ENCODE measurements around the gene ST8SIA4. TPM values are rescaled to one million over a fixed set of nuclear protein-coding genes. Genes with fewer than 3 reads are reported as not detected.

The ST8SIA4 gene
- total and polyA plus RNA-seq, 2 donors (not counting 3 experiments of a cell fraction or from before 2014, with no cell fraction given), result 4.5 to 25.0 TPM

- H3K9ac ChIP-seq (replicated peaks; ENCODE audit: extremely low read depth, insufficient read depth, low read length), result no peak overlapping the region
- H3K9me3 ChIP-seq (replicated peaks; ENCODE audit: control insufficient read depth, insufficient read depth, low read length), result no peaks in the 10 kb centered on the region
- H3K79me2 ChIP-seq (ENCODE audit: control insufficient read depth, insufficient read depth, low read length), result no peaks in the 10 kb centered on the region
- peak; percentile 80 for DNase-seq (ENCODE audit: low read depth, low spot score)
- FAIRE-seq, result peak; percentile 79
- peak overlapping the region; percentile 20 for H3K4me2 ChIP-seq (ENCODE audit: insufficient read depth, low read length)
- ChIA-PET POLR2A (no interaction called here), CTCF (interaction anchor here (1.7 to 2.2 kb wide), 3 partner anchors 10 to 65 kb away, joined by 6 to 7 read pairs (median 7); partner anchors contain the start of gene ST8SIA4)
- TF ChIP-seq FOS (IDR thresholded peaks at IDR 0.05; ENCODE audit: borderline replicate concordance, insufficient read depth, low read length) (peak; percentile 62), EZH2 (IDR thresholded peaks at IDR 0.05; ENCODE audit: borderline replicate concordance, low read depth, low read length, severe bottlenecking) (no peak), JUN (IDR thresholded peaks at IDR 0.05; ENCODE audit: borderline replicate concordance, insufficient read depth, insufficient read length, low read depth) (peak; percentile 29)
- peaks cover 44% of the 10 kb centered on the region for H3K4me1 ChIP-seq (ENCODE audit: control insufficient read depth, extremely low read depth, insufficient read depth, low read length)
- no peaks in the 10 kb centered on the region for H3K9me1 ChIP-seq (replicated peaks; ENCODE audit: control insufficient read depth, extremely low read depth, insufficient read depth, low read length)
- H3K4me3 ChIP-seq (replicated peaks in 1 of 3; ENCODE audit: insufficient read depth in 1 of 3, low read depth in 1 of 3, low read length in 3 of 3), result no peak overlapping the region
- H3K36me3 ChIP-seq (ENCODE audit: control insufficient read depth in 2 of 2, extremely low read depth in 1 of 2, insufficient read depth in 2 of 2, low read length in 2 of 2), result no peaks in the 10 kb centered on the region
- H4K20me1 ChIP-seq (replicated peaks; ENCODE audit: control insufficient read depth, extremely low read depth, insufficient read depth, low read length), result no peaks in the 10 kb centered on the region
- dilution Hi-C loops (cut with MboI; ENCODE audit: extremely low pct_ligation_motif_present, low sequenced_read_pairs) (no loop called here), intact Hi-C loops (cut with micrococcal nuclease) (no loop called here)
- no peak overlapping the region for H2AFZ ChIP-seq (ENCODE audit: low read depth, low read length)
- H3K27me3 ChIP-seq (ENCODE audit: control insufficient read depth in 2 of 2, insufficient read depth in 2 of 2, low read length in 2 of 2), result no peaks in the 10 kb centered on the region
- BruUV-seq (replicated peaks), result no TSS peak
- peak overlapping the region; percentile 49 for H3K27ac ChIP-seq (ENCODE audit: insufficient read depth, low read depth, low read length)
Measured at GRCh38 chr5:100838048-100838473, 65.0 kb downstream of the ST8SIA4 start.

GRCh38 chr5:100834519-100834918 is 68.6 kb downstream of the ST8SIA4 start:
- Histone ChIP-seq H3K4me1 (ENCODE audit: control insufficient read depth, extremely low read depth, insufficient read depth, low read length) (peaks cover 14% of the 10 kb centered on the region), H3K36me3 (ENCODE audit: control insufficient read depth in 2 of 2, extremely low read depth in 1 of 2, insufficient read depth in 2 of 2, low read length in 2 of 2) (no peaks in the 10 kb centered on the region), H3K9me3 (replicated peaks; ENCODE audit: control insufficient read depth, insufficient read depth, low read length) (no peaks in the 10 kb centered on the region), H2AFZ (ENCODE audit: low read depth, low read length) (no peak overlapping the region), H3K9me1 (replicated peaks; ENCODE audit: control insufficient read depth, extremely low read depth, insufficient read depth, low read length) (no peaks in the 10 kb centered on the region), H3K4me2 (ENCODE audit: insufficient read depth, low read length) (no peak overlapping the region), H3K27me3 (ENCODE audit: control insufficient read depth in 2 of 2, insufficient read depth in 2 of 2, low read length in 2 of 2) (no peaks in the 10 kb centered on the region), H3K4me3 (replicated peaks in 1 of 3; ENCODE audit: insufficient read depth in 1 of 3, low read depth in 1 of 3, low read length in 3 of 3) (no peak overlapping the region), H4K20me1 (replicated peaks; ENCODE audit: control insufficient read depth, extremely low read depth, insufficient read depth, low read length) (no peaks in the 10 kb centered on the region), H3K79me2 (ENCODE audit: control insufficient read depth, insufficient read depth, low read length) (no peaks in the 10 kb centered on the region), H3K27ac (ENCODE audit: insufficient read depth, low read depth, low read length) (no peak overlapping the region), H3K9ac (replicated peaks; ENCODE audit: extremely low read depth, insufficient read depth, low read length) (no peak overlapping the region)
- no TSS peak for BruUV-seq (replicated peaks)
- dilution Hi-C loops (cut with MboI; ENCODE audit: extremely low pct_ligation_motif_present, low sequenced_read_pairs) (no loop called here), intact Hi-C loops (cut with micrococcal nuclease) (no loop called here)
- DNase-seq (ENCODE audit: low read depth, low spot score) (no peak), FAIRE-seq (no peak)
- no peak for TF ChIP-seq JUN (IDR thresholded peaks at IDR 0.05; ENCODE audit: borderline replicate concordance, insufficient read depth, insufficient read length, low read depth)
- TF ChIP-seq POLR2A (IDR thresholded peaks at IDR 0.05; ENCODE audit: low read depth, low read length), result no peak
- no peak for TF ChIP-seq FOS (IDR thresholded peaks at IDR 0.05; ENCODE audit: borderline replicate concordance, insufficient read depth, low read length)
- TF ChIP-seq POLR2AphosphoS5 (IDR thresholded peaks at IDR 0.05; ENCODE audit: insufficient read depth, low read depth, low read length), result no peak
- no peak for TF ChIP-seq GATA2 (IDR thresholded peaks at IDR 0.05; ENCODE audit: insufficient read depth, insufficient read length, low read depth, low read length)
- TF ChIP-seq, protein P1, sequence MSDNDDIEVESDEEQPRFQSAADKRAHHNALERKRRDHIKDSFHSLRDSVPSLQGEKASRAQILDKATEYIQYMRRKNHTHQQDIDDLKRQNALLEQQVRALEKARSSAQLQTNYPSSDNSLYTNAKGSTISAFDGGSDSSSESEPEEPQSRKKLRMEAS (IDR thresholded peaks at IDR 0.05; ENCODE audit: insufficient read depth, insufficient read length), result no peak
- no peak for TF ChIP-seq MYC (IDR thresholded peaks at IDR 0.05; ENCODE audit: low read depth, low read length)
- TF ChIP-seq, protein P2, sequence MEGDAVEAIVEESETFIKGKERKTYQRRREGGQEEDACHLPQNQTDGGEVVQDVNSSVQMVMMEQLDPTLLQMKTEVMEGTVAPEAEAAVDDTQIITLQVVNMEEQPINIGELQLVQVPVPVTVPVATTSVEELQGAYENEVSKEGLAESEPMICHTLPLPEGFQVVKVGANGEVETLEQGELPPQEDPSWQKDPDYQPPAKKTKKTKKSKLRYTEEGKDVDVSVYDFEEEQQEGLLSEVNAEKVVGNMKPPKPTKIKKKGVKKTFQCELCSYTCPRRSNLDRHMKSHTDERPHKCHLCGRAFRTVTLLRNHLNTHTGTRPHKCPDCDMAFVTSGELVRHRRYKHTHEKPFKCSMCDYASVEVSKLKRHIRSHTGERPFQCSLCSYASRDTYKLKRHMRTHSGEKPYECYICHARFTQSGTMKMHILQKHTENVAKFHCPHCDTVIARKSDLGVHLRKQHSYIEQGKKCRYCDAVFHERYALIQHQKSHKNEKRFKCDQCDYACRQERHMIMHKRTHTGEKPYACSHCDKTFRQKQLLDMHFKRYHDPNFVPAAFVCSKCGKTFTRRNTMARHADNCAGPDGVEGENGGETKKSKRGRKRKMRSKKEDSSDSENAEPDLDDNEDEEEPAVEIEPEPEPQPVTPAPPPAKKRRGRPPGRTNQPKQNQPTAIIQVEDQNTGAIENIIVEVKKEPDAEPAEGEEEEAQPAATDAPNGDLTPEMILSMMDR (IDR thresholded peaks at IDR 0.05; ENCODE audit: extremely low read depth in 1 of 2, insufficient read depth in 1 of 2, low read depth in 1 of 2, low read length in 2 of 2), result no peak
- TF ChIP-seq EZH2 (IDR thresholded peaks at IDR 0.05; ENCODE audit: borderline replicate concordance, low read depth, low read length, severe bottlenecking), result no peak
- POLR2A ChIA-PET, result no interaction called here
- CTCF ChIA-PET, result no interaction called here

All from endothelial cell of umbilical vein (primary cell).